Activated naive CD4-positive, alpha-beta T cell treated with anti-CD3 and anti-CD28 coated beads for 36 hours (primary cell): ENCODE results near the gene FLACC1. TPM values are rescaled to one million over a fixed set of nuclear protein-coding genes. Genes with fewer than 3 reads are reported as not detected.

ENCODE experiments used
- CTCF ChIA-PET: fragments of 350-600 bp; sonication (Branson Sonifier 250); formaldehyde crosslinking; loops from one replicate; lab custom pipeline; 2021; ENCODE audit warnings: antibody characterized with exemption; lab: Charles Lee
- DNase-seq: peaks from one replicate; pipeline ENCODE4 v3.0.0-alpha.2; 2020
- H3K27ac Mint-ChIP-seq: one replicate; pipeline ENCODE4 v1.8.0; 2021; ENCODE audit warnings: mild to moderate bottlenecking, mixed read lengths
- H3K27me3 Mint-ChIP-seq: one replicate; pipeline ENCODE4 v1.8.0; 2021; ENCODE audit warnings: low read depth, mixed read lengths
- H3K36me3 Mint-ChIP-seq: one replicate; pipeline ENCODE4 v1.8.0; 2021; ENCODE audit warnings: low read depth, mixed read lengths
- H3K4me1 Mint-ChIP-seq: one replicate; pipeline ENCODE4 v1.8.0; 2021; ENCODE audit warnings: low read depth, mixed read lengths
- H3K4me3 Mint-ChIP-seq: one replicate; pipeline ENCODE4 v1.8.0; 2021; ENCODE audit warnings: mild to moderate bottlenecking, moderate library complexity, mixed read lengths
- H3K9me3 Mint-ChIP-seq: one replicate; pipeline ENCODE4 v1.8.0; 2021; ENCODE audit warnings: mixed read lengths
- intact Hi-C: fragments of 100-400 bp; cut with micrococcal nuclease; formaldehyde crosslinking; loops from one replicate; pipeline ENCODE4 v1.15.1; 2023
- total RNA-seq, 2 experiments: library from RNA; stranded (reverse); gene quantifications; one replicate each; pipeline ENCODE4 v1.2.3, GENCODE V29; 2021

Gene FLACC1
- total RNA-seq, 2 experiments from 2014 or later: 0.57 to 0.84 TPM

- no peaks in the 10 kb centered on the region for H3K9me3 Mint-ChIP-seq
- no peak overlapping the region for H3K27ac Mint-ChIP-seq
- H3K4me3 Mint-ChIP-seq: no peak overlapping the region
- H3K36me3 Mint-ChIP-seq: peaks cover 14% of the 10 kb centered on the region
- no peak for DNase-seq
- H3K4me1 Mint-ChIP-seq: no peaks in the 10 kb centered on the region
- no peaks in the 10 kb centered on the region for H3K27me3 Mint-ChIP-seq
- CTCF ChIA-PET: interaction anchor here (1.1 to 1.3 kb wide), 2 partner anchors 12 to 18 kb away, joined by 3 to 4 read pairs; no protein-coding TSS in a partner anchor
- intact Hi-C loops: loop anchor here (2.0 kb wide), 1 partner anchor 19 kb away; no protein-coding TSS in a partner anchor
Measured at GRCh38 chr2:201345625-201346213, 11.4 kb downstream of the FLACC1 start.

- intact Hi-C loops: loop anchor here (2.0 kb wide), 1 partner anchor 20 kb away; no protein-coding TSS in a partner anchor
- CTCF ChIA-PET: interaction anchor here (1.1 kb wide), 2 partner anchors 15 to 108 kb away, joined by 3 read pairs; no protein-coding TSS in a partner anchor
- H3K4me3 Mint-ChIP-seq: no peak overlapping the region
Measured at GRCh38 chr2:201344663-201345366, 12.3 kb downstream of the FLACC1 start.

GRCh38 chr2:201343559-201343958 lies 13.6 kb downstream of the FLACC1 start:
- H3K27ac Mint-ChIP-seq: no peak overlapping the region
- intact Hi-C loops: no loop called here
- H3K36me3 Mint-ChIP-seq: peaks cover 21% of the 10 kb centered on the region
- H3K4me1 Mint-ChIP-seq: no peaks in the 10 kb centered on the region
- DNase-seq: no peak
- no peak overlapping the region for H3K4me3 Mint-ChIP-seq
- CTCF ChIA-PET: interaction anchor here (1.1 kb wide), 2 partner anchors 16 to 107 kb away, joined by 3 read pairs; no protein-coding TSS in a partner anchor
- H3K9me3 Mint-ChIP-seq: peaks cover 1% of the 10 kb centered on the region
- no peaks in the 10 kb centered on the region for H3K27me3 Mint-ChIP-seq

More at GRCh38 chr2:201344663-201345366, 12.3 kb downstream of the FLACC1 start:
- Mint-ChIP-seq H3K4me1 (no peaks in the 10 kb centered on the region), H3K9me3 (peaks cover 1% of the 10 kb centered on the region), H3K27ac (no peak overlapping the region), H3K27me3 (no peaks in the 10 kb centered on the region), H3K36me3 (peaks cover 16% of the 10 kb centered on the region)
- no peak for DNase-seq

GRCh38 chr2:201342923-201343322 lies 14.2 kb downstream of the FLACC1 start:
- H3K9me3 Mint-ChIP-seq: peaks cover 1% of the 10 kb centered on the region
- intact Hi-C loops: no loop called here
- no peak overlapping the region for H3K27ac Mint-ChIP-seq
- H3K4me1 Mint-ChIP-seq: no peaks in the 10 kb centered on the region
- DNase-seq: no peak
- CTCF ChIA-PET: no interaction called here
- H3K36me3 Mint-ChIP-seq: peaks cover 21% of the 10 kb centered on the region
- H3K4me3 Mint-ChIP-seq: no peak overlapping the region
- no peaks in the 10 kb centered on the region for H3K27me3 Mint-ChIP-seq

- H3K4me1 Mint-ChIP-seq: no peaks in the 10 kb centered on the region
- intact Hi-C loops: no loop called here
- peaks cover 7% of the 10 kb centered on the region for H3K9me3 Mint-ChIP-seq
- CTCF ChIA-PET: interaction anchor here (0.6 to 1.6 kb wide), 2 partner anchors 34 to 401 kb away, joined by 3 to 4 read pairs; no protein-coding TSS in a partner anchor
- no peak overlapping the region for H3K27ac Mint-ChIP-seq
- no peaks in the 10 kb centered on the region for H3K27me3 Mint-ChIP-seq
- no peak overlapping the region for H3K4me3 Mint-ChIP-seq
- peaks cover 9% of the 10 kb centered on the region for H3K36me3 Mint-ChIP-seq
- no peak for DNase-seq
Measured at GRCh38 chr2:201329409-201329808, 27.7 kb downstream of the FLACC1 start.

- CTCF ChIA-PET: interaction anchor here (1.3 kb wide), 1 partner anchor 36 kb away, joined by 3 read pairs; no protein-coding TSS in a partner anchor
- DNase-seq: no peak
- H3K9me3 Mint-ChIP-seq: peaks cover 20% of the 10 kb centered on the region
- no peak overlapping the region for H3K27ac Mint-ChIP-seq
- intact Hi-C loops: no loop called here
- H3K4me3 Mint-ChIP-seq: no peak overlapping the region
- no peaks in the 10 kb centered on the region for H3K4me1 Mint-ChIP-seq
- H3K36me3 Mint-ChIP-seq: peaks cover 22% of the 10 kb centered on the region
- no peaks in the 10 kb centered on the region for H3K27me3 Mint-ChIP-seq
Measured at GRCh38 chr2:201327678-201328077, 29.5 kb downstream of the FLACC1 start.

GRCh38 chr2:201322772-201323171 lies 34.4 kb downstream of the FLACC1 start:
- H3K9me3 Mint-ChIP-seq: peaks cover 35% of the 10 kb centered on the region
- no peak overlapping the region for H3K27ac Mint-ChIP-seq
- no peak for DNase-seq
- intact Hi-C loops: no loop called here
- H3K4me1 Mint-ChIP-seq: no peaks in the 10 kb centered on the region
- H3K36me3 Mint-ChIP-seq: peaks cover 39% of the 10 kb centered on the region
- H3K4me3 Mint-ChIP-seq: no peak overlapping the region
- CTCF ChIA-PET: interaction anchor here (0.6 to 1.1 kb wide), 2 partner anchors 70 to 368 kb away, joined by 3 read pairs; no protein-coding TSS in a partner anchor
- no peaks in the 10 kb centered on the region for H3K27me3 Mint-ChIP-seq

- intact Hi-C loops: no loop called here
- H3K9me3 Mint-ChIP-seq: peaks cover 31% of the 10 kb centered on the region
- H3K4me3 Mint-ChIP-seq: no peak overlapping the region
- CTCF ChIA-PET: no interaction called here
- H3K36me3 Mint-ChIP-seq: peaks cover 41% of the 10 kb centered on the region
- DNase-seq: no peak
- H3K27me3 Mint-ChIP-seq: no peaks in the 10 kb centered on the region
- no peaks in the 10 kb centered on the region for H3K4me1 Mint-ChIP-seq
- no peak overlapping the region for H3K27ac Mint-ChIP-seq
Measured at GRCh38 chr2:201320701-201321100, 36.4 kb downstream of the FLACC1 start.

- DNase-seq: no peak
- intact Hi-C loops: no loop called here
- Mint-ChIP-seq H3K9me3 (peaks cover 33% of the 10 kb centered on the region), H3K4me1 (no peaks in the 10 kb centered on the region), H3K27ac (no peak overlapping the region), H3K27me3 (no peaks in the 10 kb centered on the region), H3K4me3 (no peak overlapping the region), H3K36me3 (peaks cover 42% of the 10 kb centered on the region)
- CTCF ChIA-PET: no interaction called here
Measured at GRCh38 chr2:201320257-201320656, 36.9 kb downstream of the FLACC1 start.

GRCh38 chr2:201319511-201319910 lies 37.6 kb downstream of the FLACC1 start:
- CTCF ChIA-PET: no interaction called here
- no peak for DNase-seq
- H3K27ac Mint-ChIP-seq: no peak overlapping the region
- peaks cover 45% of the 10 kb centered on the region for H3K36me3 Mint-ChIP-seq
- H3K9me3 Mint-ChIP-seq: peaks cover 33% of the 10 kb centered on the region
- H3K27me3 Mint-ChIP-seq: no peaks in the 10 kb centered on the region
- H3K4me3 Mint-ChIP-seq: no peak overlapping the region
- intact Hi-C loops: no loop called here
- no peaks in the 10 kb centered on the region for H3K4me1 Mint-ChIP-seq

- CTCF ChIA-PET: no interaction called here
- Mint-ChIP-seq H3K36me3 (peaks cover 39% of the 10 kb centered on the region), H3K4me3 (no peak overlapping the region), H3K27me3 (no peaks in the 10 kb centered on the region), H3K27ac (no peak overlapping the region), H3K4me1 (no peaks in the 10 kb centered on the region), H3K9me3 (peaks cover 14% of the 10 kb centered on the region)
- DNase-seq: no peak
- intact Hi-C loops: no loop called here
Measured at GRCh38 chr2:201313362-201313761, 43.8 kb downstream of the FLACC1 start.

- peaks cover 7% of the 10 kb centered on the region for H3K9me3 Mint-ChIP-seq
- CTCF ChIA-PET: no interaction called here
- no peaks in the 10 kb centered on the region for H3K4me1 Mint-ChIP-seq
- DNase-seq: no peak
- no peak overlapping the region for H3K4me3 Mint-ChIP-seq
- H3K27me3 Mint-ChIP-seq: no peaks in the 10 kb centered on the region
- no peak overlapping the region for H3K27ac Mint-ChIP-seq
- intact Hi-C loops: no loop called here
- peaks cover 25% of the 10 kb centered on the region for H3K36me3 Mint-ChIP-seq
Measured at GRCh38 chr2:201308914-201309313, 48.2 kb downstream of the FLACC1 start.
